ENCODE results near the gene UROS. TPM values are rescaled to one million over a fixed set of nuclear protein-coding genes. Genes with fewer than 3 reads are reported as not detected.

Gene UROS
- total and polyA plus RNA-seq, 2 of the 4 experiments (the other 2 are of a cell fraction): 48.7 to 56.5 TPM

DNA sequence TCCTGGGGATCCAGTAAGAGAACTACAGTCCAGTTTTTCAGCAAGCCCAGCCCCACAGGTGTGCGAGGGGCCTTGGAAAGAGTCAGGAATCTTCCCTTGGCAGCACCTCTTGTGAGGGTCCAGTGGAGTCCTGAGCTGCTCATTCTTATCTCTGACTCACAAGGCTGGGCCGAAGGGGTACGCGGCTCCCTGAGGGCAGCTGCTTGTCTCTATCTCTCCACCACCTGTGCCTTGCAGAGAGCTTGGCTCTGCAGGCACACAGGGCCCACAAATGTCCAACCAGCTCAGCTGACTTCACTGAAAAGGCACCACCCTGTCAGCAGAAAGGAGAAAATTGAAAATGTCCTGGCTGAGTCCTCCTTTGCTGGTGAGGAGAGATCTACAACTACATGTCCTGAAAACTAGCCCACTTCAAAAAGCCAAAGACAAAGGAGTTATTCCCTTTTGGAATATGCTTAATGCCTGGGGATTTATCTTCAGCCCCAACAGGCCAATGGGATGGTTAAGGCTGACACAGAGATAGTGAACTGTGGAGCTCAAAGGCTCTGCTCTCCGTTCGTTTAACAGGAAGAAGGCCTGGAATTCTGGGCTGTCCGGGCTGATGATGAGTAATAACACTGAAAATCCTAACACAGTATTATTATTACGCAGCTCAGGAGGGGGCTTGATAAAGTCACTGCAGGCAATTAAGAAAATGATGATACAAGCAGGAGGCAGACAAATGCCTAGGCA is 23.4 kb downstream of the UROS start:
- no peak for DNase-seq

More for the DNA sequence above, 23.4 kb downstream of the UROS start:
- Histone ChIP-seq H3K9me1 (ENCODE audit: insufficient read depth, low read length) (peaks cover 3% of the 10 kb centered on the region), H4K8ac (ENCODE audit: low read depth in 2 of 2, low read length in 2 of 2) (no peak overlapping the region), H4K5ac (ENCODE audit: low read depth, low read length) (no peak overlapping the region), H3K27ac (ENCODE audit: insufficient read depth, low read length) (no peak overlapping the region), H3K18ac (ENCODE audit: low read depth, low read length) (no peak overlapping the region), H2BK5ac (ENCODE audit: low read depth, low read length, poor library complexity, severe bottlenecking) (no peak overlapping the region), H2BK15ac (ENCODE audit: low read depth, low read length) (no peak overlapping the region), H2BK20ac (ENCODE audit: low read depth, low read length) (no peak overlapping the region), H3K27me3 (ENCODE audit: control insufficient read depth, insufficient read depth, low read length) (no peaks in the 10 kb centered on the region), H3K23ac (ENCODE audit: low read depth, low read length) (no peak overlapping the region), H3K36me3 (ENCODE audit: control insufficient read depth, insufficient read depth, low read length) (peaks cover 25% of the 10 kb centered on the region), H3K4me3 (ENCODE audit: insufficient read depth, low read depth, low read length) (no peak overlapping the region), H3K9me3 (ENCODE audit: control insufficient read depth, insufficient read depth, low read length) (no peaks in the 10 kb centered on the region), H3K4me2 (ENCODE audit: low read depth, low read length) (no peak overlapping the region), H3K14ac (replicated peaks; ENCODE audit: low read depth, low read length) (no peak overlapping the region), H2AK9ac (replicated peaks; ENCODE audit: low read depth, low read length, poor library complexity) (no peak overlapping the region), H4K20me1 (ENCODE audit: insufficient read depth, low read length) (no peaks in the 10 kb centered on the region), H2AK5ac (ENCODE audit: low read depth, low read length) (no peak overlapping the region), H3K79me1 (ENCODE audit: low read depth in 1 of 2, low read length in 2 of 2) (no peaks in the 10 kb centered on the region), H4K91ac (ENCODE audit: insufficient read depth, low read depth, low read length) (no peak overlapping the region), H3K4me1 (ENCODE audit: control insufficient read depth, insufficient read depth, low read length) (no peaks in the 10 kb centered on the region), H2BK120ac (ENCODE audit: low read depth, low read length) (no peak overlapping the region), H3K4ac (ENCODE audit: low read depth, low read length) (no peak overlapping the region), H2AFZ (replicated peaks; ENCODE audit: low read length, poor library complexity) (no peak overlapping the region), H3K56ac (ENCODE audit: extremely low read depth, insufficient read depth, low read length) (no peak overlapping the region), H3K9ac (ENCODE audit: low read depth, low read length) (no peak overlapping the region)
- dilution Hi-C loops (cut with HindIII; ENCODE audit: low sequenced_read_pairs, unreplicated experiment) (no loop called here), intact Hi-C loops (cut with micrococcal nuclease) (no loop called here), in situ Hi-C loops (cut with MboI; ENCODE audit: low sequenced_read_pairs) (no loop called here)
- 100% methylated on average over 1 of the region's 8 CpGs; no CpG with 5 or more reads in 1 of the 2 experiments for WGBS, 2 experiments (ENCODE audit: extremely low coverage in 2 of 2, insufficient read length in 1 of 2)
- ATAC-seq (ENCODE audit: low read depth): peak; percentile 53
- POLR2A ChIA-PET (ENCODE audit: unreplicated experiment): no interaction called here
- no TSS peak for BruUV-seq (replicated peaks)
- CTCF ChIA-PET: no interaction called here
- no peak for TF ChIP-seq POLR2A (IDR thresholded peaks at IDR 0.05; ENCODE audit: low read depth, low read length)
- no peak for TF ChIP-seq RCOR1 (IDR thresholded peaks at IDR 0.05; ENCODE audit: insufficient replicate concordance, low read length)
- TF ChIP-seq RAD21 (IDR thresholded peaks at IDR 0.05; ENCODE audit: low read length): no peak
- TF ChIP-seq MXI1 (IDR thresholded peaks at IDR 0.05; ENCODE audit: borderline replicate concordance, low read depth, low read length): no peak
- TF ChIP-seq, protein P1, sequence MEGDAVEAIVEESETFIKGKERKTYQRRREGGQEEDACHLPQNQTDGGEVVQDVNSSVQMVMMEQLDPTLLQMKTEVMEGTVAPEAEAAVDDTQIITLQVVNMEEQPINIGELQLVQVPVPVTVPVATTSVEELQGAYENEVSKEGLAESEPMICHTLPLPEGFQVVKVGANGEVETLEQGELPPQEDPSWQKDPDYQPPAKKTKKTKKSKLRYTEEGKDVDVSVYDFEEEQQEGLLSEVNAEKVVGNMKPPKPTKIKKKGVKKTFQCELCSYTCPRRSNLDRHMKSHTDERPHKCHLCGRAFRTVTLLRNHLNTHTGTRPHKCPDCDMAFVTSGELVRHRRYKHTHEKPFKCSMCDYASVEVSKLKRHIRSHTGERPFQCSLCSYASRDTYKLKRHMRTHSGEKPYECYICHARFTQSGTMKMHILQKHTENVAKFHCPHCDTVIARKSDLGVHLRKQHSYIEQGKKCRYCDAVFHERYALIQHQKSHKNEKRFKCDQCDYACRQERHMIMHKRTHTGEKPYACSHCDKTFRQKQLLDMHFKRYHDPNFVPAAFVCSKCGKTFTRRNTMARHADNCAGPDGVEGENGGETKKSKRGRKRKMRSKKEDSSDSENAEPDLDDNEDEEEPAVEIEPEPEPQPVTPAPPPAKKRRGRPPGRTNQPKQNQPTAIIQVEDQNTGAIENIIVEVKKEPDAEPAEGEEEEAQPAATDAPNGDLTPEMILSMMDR (conservative IDR thresholded peaks at IDR 0.05; ENCODE audit: low read depth, low read length): no peak
- TF ChIP-seq RFX5 (IDR thresholded peaks at IDR 0.05; ENCODE audit: low read depth, low read length): no peak
- no peak for TF ChIP-seq MAFK (IDR thresholded peaks at IDR 0.05; ENCODE audit: low read depth, low read length)
- TF ChIP-seq BHLHE40 (IDR thresholded peaks at IDR 0.05; ENCODE audit: low read depth, low read length): no peak
- TF ChIP-seq, protein P2, sequence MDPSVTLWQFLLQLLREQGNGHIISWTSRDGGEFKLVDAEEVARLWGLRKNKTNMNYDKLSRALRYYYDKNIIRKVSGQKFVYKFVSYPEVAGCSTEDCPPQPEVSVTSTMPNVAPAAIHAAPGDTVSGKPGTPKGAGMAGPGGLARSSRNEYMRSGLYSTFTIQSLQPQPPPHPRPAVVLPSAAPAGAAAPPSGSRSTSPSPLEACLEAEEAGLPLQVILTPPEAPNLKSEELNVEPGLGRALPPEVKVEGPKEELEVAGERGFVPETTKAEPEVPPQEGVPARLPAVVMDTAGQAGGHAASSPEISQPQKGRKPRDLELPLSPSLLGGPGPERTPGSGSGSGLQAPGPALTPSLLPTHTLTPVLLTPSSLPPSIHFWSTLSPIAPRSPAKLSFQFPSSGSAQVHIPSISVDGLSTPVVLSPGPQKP (IDR thresholded peaks at IDR 0.05; ENCODE audit: borderline replicate concordance, low read depth, low read length): no peak
- TF ChIP-seq FOS (IDR thresholded peaks at IDR 0.05; ENCODE audit: low read depth, low read length): no peak
- no peak for TF ChIP-seq CEBPB (IDR thresholded peaks at IDR 0.05; ENCODE audit: low read depth, low read length)

Measured in IMR-90 (cell line).